Fibroblast of gingiva (primary cell): ENCODE measurements around the gene KIF25.
A peak's percentile ranks its signal among the peaks of the same experiment; 100 is the strongest.

ENCODE experiments used
- DNase-seq: peaks from one replicate; pipeline ENCODE4 v3.0.0-alpha.2; 2011; ENCODE audit warnings: low read depth

Gene KIF25

DNA sequence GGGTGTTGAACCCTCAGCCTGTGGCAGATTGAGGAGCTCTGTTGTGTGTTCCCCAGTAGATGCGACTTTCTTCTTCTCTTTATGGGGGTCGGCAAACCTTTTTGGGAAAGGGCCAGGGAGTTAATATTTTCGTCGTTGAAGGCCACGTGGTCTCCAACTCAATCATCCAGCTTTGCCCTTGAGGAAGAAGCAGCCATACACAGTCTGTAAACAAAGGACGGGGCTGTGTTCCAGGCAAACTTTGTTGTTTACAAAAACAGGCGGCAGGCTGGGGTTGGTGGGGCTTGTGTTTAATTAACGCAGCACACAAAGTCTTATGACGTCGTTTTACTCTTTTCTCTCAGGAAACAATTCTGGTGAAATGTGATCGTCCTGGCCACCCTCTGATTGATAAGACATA is 20.2 kb downstream of the KIF25 start:
- no peak for DNase-seq

DNA sequence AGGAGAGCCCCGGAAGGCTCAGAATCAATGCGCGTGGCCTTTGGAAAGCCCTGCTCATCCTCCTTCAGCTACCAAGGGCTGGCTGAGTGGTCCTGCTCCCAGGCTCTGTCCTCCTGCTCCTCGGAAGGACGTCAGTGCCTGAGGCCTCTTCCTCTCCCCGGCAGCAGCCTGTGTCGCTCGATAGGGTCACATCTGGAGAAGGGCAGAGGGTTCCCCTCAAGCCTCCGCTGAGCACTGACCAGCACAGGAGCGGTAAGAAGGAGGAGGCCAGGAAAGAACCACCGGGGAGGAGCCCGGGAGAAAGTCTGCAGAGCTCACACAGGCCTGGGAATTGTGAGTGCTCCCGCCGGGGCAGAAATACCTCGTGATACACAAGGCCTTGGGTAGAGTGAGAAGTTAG is 21.2 kb downstream of the KIF25 start:
- no peak for DNase-seq

DNA sequence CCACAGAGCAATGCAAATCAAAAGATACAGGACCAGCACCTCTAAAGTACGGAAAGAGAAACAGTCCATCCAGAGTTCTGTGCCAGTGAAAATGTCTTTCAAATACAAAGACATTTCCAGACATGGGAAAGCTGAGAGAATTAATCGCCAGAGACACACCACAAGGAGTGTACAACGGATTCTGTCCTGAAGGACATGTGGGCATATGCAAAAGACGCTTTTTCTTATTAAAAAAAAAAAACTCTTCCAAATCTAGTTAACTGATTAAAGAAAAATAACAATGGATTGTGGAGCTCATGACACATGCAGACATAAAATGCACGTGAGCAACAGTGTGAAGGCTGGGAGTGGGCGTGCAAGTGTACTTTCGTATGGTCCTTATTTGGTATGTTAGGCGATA is 22.8 kb downstream of the KIF25 start:
- no peak for DNase-seq

DNA sequence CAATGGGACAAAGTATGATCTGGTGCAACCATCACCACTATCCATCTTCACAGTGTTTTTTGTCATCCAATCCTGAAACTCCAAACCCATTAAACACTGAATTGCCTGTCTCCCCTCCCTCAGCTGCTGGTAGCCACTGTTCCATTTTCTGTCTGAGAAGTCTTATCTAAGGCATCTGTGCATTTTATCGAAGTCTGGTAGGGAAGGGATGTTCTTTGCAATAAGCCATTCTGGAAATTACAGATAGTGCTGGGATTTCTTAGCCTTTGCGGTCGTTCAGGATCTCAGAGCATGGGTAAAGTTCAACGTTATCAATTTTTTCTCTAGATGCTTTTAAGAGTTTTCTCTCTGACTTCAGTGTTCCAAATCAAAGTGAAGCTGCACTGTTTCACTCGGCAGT is 24.1 kb downstream of the KIF25 start:
- DNase-seq = no peak

DNA sequence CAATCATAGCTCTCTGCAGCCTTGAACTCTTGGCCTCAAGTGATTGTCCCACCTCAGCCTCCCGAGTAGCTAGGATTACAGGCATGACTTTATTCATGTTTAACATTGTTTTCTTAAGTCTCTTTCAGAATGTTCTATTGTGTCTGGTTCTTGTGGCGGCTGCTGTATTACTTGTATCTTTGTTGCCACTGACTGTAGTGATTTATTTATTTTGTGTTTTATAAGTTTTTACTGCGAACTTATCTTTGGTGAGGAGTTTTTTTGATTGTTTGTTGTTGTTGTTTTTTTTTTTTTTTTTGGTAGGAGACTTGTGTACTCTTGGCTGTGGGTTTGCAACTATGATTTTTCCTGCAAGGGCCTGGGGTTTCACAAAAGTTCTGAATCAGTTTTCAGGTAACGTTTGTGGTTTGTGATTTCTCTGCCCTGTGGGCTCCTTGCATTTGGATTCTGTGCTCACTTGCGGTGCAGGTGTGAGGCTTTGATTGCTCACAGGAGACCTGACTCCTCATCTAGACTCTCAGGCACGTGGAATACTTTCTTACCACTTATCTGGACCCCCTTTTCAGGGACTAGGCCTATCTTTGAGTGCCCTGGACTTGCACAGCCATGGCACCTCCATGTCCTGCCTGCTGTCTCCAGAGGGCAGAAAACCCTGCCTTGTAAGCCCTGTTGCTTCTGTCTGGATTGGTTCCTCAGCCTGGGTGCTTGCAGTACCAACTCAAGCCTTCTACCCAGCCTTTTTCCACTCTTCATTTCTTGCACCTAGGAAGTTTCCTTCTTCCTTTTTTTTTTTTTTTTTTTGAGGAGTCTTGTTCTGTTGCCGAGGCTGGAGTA is 25.2 kb downstream of the KIF25 start:
- no peak for DNase-seq

- DNase-seq = no peak
Observed at GRCh38 chr6:168024951-168025510, 27.6 kb downstream of the KIF25 start.

GRCh38 chr6:168025831-168026710 is 28.6 kb downstream of the KIF25 start:
- peak; percentile 59 for DNase-seq

DNA sequence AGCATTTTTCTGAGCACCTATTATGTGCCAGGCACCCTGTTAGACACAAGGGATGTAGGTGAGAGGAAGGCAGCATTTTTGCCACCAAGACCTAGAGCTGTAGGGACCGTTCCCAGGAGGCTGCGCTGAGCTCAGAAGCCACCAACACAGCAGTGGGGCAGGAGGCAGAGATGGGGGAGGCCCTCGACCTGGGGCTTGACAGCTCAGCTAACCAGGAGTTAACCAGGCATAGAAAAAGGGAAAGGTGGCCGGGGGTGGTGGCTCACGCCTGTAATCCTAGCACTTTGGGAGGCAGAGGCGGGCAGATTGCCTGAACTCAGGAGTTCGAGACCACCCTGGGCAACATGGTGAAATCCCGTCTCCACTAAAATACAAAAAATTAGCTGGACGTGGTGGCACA is 29.5 kb downstream of the KIF25 start:
- DNase-seq = no peak

DNA sequence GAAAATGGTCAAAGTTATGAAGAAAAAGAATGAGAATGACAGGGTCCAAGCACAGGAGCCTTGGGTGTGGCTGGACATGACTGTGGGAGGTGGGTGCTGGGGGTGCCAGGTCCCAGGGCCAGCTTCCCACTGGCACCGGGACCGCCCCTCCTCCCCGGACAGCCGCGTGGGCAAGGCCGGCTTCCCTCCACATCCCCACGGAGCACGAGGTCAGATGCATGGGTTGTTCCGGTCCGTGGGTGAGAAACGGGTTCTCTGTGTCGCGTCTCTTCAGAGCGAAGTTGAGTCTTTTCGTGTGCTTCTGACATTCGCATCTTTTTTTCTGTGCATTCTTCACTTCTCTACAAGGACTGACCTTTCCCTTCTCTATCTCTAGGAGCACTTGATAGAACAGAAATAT is 30.1 kb downstream of the KIF25 start:
- no peak for DNase-seq

GRCh38 chr6:168028181-168028580 is 30.7 kb downstream of the KIF25 start:
- no peak for DNase-seq

GRCh38 chr6:168029459-168030217 is 32.2 kb downstream of the KIF25 start:
- no peak for DNase-seq

GRCh38 chr6:168030218-168030746 is 32.8 kb downstream of the KIF25 start:
- DNase-seq = no peak

DNA sequence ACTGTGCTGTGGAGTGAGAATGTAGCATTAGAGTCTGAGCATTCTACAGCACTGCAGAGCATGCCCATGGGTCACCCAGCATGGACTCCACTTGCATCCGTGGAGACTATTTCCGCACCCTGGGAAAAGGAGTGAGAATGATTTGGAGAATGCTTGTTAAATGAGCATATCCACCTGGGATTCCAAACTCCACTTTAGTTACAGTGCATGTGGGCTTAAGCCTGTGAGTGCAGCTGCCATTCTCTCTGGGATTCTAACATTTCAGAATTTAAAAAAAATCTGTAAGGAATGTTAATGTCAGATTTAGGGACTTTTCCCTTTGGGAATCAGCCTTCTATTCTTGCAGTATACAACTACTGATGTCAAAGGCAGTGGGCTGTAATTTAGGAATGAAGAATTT is 33.4 kb downstream of the KIF25 start:
- no peak for DNase-seq

- DNase-seq = peak; percentile 77
Observed at GRCh38 chr6:168031411-168031971, 34.0 kb downstream of the KIF25 start.

DNA sequence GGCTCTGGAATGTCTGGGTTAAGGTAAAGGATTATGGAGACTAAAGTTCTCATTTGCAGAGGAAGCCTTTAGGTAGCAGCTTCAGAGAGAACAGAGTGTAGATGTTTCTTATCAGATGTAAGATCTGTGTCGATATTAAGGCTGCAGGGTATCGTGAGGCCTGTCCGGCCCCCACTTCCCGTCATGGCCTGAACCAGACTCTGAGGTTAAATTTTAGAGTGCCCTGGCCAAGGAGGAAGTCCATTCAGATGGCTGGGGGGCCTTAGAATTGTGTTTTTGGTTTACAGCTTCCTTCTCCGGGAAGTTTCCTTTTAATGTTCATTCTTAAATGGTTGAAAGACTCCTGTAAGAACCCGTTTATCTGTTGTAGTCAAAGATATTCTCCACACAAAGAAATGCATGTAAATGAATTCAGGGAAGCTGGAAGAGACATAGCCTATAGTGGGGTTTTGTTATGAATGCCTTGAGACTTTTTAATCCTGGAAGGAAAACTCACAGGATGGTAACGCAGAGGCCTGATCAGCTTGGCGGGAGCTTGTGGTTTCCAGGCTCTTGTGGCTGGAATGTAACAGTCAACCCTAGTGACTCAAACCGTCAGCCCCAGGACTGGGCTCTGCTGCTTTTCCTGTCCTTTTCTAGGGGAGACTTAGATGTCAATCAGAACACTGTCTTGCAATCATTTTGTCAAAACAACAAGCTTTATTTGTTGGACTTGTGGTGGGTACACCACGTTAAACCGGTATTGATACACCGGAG is 34.7 kb downstream of the KIF25 start:
- DNase-seq = peak; percentile 57

GRCh38 chr6:168033791-168034190 is 36.3 kb downstream of the KIF25 start:
- no peak for DNase-seq

DNA sequence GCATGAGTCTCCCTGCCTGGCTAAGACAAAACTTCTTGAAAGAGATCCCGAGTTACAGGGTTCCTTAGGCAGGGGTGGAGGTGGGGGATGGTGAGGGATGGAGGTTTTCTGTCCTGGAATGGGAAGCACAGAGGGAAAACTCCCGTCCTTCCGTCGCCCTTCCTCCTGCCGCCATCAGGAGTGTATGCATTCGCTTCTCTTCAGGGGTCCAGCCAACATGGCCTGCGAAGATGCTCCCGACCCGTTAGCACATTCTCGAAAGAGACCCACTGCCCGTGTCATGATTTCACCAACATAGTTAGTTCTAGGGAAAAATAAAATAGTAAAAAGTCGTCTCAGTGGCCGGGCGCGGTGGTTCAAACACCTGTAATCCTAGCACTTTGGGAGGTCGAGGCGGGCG is 37.1 kb downstream of the KIF25 start:
- no peak for DNase-seq

GRCh38 chr6:168035098-168035660 is 37.7 kb downstream of the KIF25 start:
- peak; percentile 32 for DNase-seq

DNA sequence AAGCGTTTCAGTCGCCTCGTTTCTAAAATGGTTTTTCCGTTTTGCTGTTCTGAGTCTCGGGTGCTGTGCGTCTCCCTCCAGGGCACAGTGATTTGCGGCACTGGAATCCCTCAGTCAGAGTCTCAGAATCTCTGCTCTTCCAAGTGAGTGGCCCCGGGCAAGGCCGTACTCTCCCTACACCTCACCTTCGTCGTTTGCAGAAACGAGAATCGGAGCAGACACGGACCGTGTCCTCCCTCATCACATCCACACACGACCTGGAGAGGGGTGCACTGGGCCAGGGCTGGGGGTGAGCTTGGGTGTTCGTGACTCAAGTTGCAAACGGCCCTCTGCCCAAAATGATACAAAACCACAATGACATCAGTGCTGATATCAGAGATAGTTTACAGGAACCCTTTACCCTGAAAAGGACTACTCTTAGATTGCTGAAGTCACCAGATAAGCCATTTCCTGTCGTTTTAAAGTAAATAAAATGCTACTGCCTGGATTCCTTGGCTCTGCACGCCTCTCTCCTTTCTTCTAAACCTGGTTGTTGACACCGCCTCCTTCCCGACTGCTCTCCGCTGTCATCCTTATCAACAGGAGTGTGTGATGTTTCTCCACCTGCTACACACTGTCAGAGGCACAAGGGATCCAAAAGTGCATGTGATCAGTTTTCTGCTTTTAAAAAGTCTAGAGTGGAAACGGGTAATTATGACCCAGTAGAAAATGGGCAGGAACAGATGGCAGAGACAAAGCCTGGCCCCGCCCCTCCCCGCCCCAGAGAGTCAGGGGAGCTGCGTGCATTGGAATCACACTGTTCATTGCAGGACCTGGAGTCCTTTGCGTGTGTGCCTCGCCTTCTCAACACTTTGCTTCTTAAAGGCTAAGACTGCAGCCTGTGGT is 38.4 kb downstream of the KIF25 start:
- no peak for DNase-seq
